ENCODE data around the gene RIN3. TPM values are rescaled to one million over a fixed set of nuclear protein-coding genes. Genes with fewer than 3 reads are reported as not detected.
"Not testable (repeated sequence)": the region's sequence is repeated elsewhere in the genome, so short reads cannot be mapped to it uniquely, and the experiment has no call there.

Gene RIN3
- polyA plus RNA-seq, 1 donor: 15.6 TPM

- Histone ChIP-seq H3K9me3 (ENCODE audit: control insufficient read depth, low read depth, low read length) (no peaks in the 10 kb centered on the region), H3K27ac (ENCODE audit: low read length) (no peak overlapping the region), H3K4me1 (ENCODE audit: control insufficient read depth, insufficient read depth, low read length) (no peaks in the 10 kb centered on the region), H3K4me3 (ENCODE audit: low read length) (no peak overlapping the region), H3K36me3 (ENCODE audit: control insufficient read depth, insufficient read depth, low read length) (peaks cover 17% of the 10 kb centered on the region), H3K27me3 (ENCODE audit: control insufficient read depth, insufficient read depth, low read length) (no peaks in the 10 kb centered on the region)
- WGBS (ENCODE audit: insufficient coverage, low lambda C conversion rate): 80% methylated on average over 1 of the region's 9 CpGs
- no peak for DNase-seq
Observed at GRCh38 chr14:92670643-92671366, 157.2 kb downstream of the RIN3 start.

DNA sequence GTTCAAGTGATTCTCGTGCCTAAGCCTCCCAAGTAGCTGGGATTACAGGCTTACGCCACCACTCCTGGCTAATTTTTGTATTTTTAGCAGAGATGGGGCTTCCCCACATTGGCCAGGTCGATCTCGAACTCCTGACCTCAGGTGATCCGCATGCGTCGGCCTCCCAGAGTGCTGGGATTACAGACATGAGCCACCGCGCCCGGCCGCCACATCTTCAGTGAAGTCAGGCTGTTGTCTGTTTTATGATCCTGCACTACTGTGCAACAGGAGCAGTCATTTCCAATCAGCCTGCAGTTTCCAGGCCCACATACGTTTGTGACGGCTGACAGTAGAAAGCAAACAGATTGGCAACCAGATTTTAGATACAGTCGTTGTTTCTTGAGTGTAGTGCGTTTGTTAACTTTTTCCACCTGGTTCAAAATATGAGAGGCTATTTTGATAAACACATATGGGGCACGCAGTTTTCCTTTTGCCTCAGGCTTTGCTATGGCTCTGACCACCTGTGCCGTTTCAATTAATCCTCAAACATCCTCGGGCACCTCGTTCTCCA, 160.1 kb downstream of the RIN3 start:
- no peaks in the 10 kb centered on the region for H3K4me1 ChIP-seq (ENCODE audit: control insufficient read depth, insufficient read depth, low read length)
- WGBS (ENCODE audit: insufficient coverage, low lambda C conversion rate): 75% methylated on average over 2 of the region's 19 CpGs
- H3K4me3 ChIP-seq (ENCODE audit: low read length): no peak overlapping the region
- H3K9me3 ChIP-seq (ENCODE audit: control insufficient read depth, low read depth, low read length): no peaks in the 10 kb centered on the region
- H3K27me3 ChIP-seq (ENCODE audit: control insufficient read depth, insufficient read depth, low read length): no peaks in the 10 kb centered on the region
- no peak overlapping the region for H3K27ac ChIP-seq (ENCODE audit: low read length)
- no peak for DNase-seq
- H3K36me3 ChIP-seq (ENCODE audit: control insufficient read depth, insufficient read depth, low read length): peaks cover 30% of the 10 kb centered on the region

DNA sequence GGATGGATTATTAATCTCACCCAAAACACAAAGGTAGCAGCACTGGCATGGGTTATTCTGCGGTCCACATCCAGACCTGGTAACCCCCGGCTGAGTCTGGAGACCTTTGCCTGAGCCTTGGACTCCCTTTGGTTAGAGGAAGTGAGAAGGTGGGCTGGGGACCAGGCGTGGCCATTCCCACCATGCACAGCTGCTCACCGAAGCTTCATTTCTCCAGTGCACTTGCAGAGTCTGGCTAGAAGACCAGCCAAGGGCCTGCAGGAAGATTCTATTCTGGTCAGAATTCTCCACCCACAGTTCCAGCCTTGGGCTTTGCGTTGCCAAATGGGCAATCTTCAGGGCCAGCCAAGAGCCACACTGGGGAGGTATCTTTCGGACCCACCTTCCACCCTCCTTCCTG, 161.8 kb downstream of the RIN3 start:
- Histone ChIP-seq H3K27me3 (ENCODE audit: control insufficient read depth, insufficient read depth, low read length) (no peaks in the 10 kb centered on the region), H3K36me3 (ENCODE audit: control insufficient read depth, insufficient read depth, low read length) (peaks cover 42% of the 10 kb centered on the region), H3K4me3 (ENCODE audit: low read length) (no peak overlapping the region), H3K9me3 (ENCODE audit: control insufficient read depth, low read depth, low read length) (no peaks in the 10 kb centered on the region), H3K27ac (ENCODE audit: low read length) (no peak overlapping the region), H3K4me1 (ENCODE audit: control insufficient read depth, insufficient read depth, low read length) (no peaks in the 10 kb centered on the region)
- DNase-seq: no peak
- no CpG with 5 or more reads among the region's 6 CpGs for WGBS (ENCODE audit: insufficient coverage, low lambda C conversion rate)

- peaks cover 5% of the 10 kb centered on the region for H3K4me1 ChIP-seq (ENCODE audit: control insufficient read depth, insufficient read depth, low read length)
- no peak overlapping the region for H3K4me3 ChIP-seq (ENCODE audit: low read length)
- WGBS (ENCODE audit: insufficient coverage, low lambda C conversion rate): no CpG with 5 or more reads among the region's 9 CpGs
- DNase-seq: no peak
- no peaks in the 10 kb centered on the region for H3K27me3 ChIP-seq (ENCODE audit: control insufficient read depth, insufficient read depth, low read length)
- H3K27ac ChIP-seq (ENCODE audit: low read length): no peak overlapping the region
- H3K9me3 ChIP-seq (ENCODE audit: control insufficient read depth, low read depth, low read length): no peaks in the 10 kb centered on the region
- peaks cover 42% of the 10 kb centered on the region for H3K36me3 ChIP-seq (ENCODE audit: control insufficient read depth, insufficient read depth, low read length)
Observed at GRCh38 chr14:92675976-92676375, 162.4 kb downstream of the RIN3 start.

DNA sequence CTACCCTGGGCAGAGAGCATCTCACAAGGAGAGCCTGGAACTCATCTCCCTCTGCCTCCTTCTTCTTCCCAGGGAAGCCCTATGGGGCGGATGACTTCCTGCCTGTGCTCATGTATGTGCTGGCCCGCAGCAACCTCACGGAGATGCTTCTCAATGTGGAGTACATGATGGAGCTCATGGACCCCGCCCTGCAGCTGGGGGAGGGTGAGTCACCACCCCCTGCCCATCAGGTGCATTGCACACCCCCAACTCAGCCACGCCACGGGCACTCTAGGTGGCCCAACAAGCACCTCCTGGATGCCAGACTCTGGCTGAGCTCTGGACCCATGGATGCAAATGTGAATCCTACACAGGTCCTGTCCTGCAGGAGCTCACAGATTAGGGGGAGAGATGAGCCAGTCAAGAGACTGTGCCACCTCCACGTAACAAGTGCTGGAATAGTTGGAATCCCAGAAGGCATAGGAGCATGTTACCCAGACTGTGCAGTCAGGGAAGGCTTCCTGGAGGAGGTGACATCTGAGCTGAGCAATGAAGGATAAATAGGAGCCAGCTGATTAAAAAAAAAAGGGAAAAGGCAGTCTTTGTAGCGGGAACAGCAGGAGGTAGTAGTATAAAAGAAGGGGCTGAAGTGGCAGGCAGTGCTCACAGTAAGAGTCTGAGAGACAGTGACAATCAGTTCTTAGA, 163.0 kb downstream of the RIN3 start:
- H3K27ac ChIP-seq (ENCODE audit: low read length): no peak overlapping the region
- no peak for DNase-seq
- peaks cover 42% of the 10 kb centered on the region for H3K36me3 ChIP-seq (ENCODE audit: control insufficient read depth, insufficient read depth, low read length)
- H3K27me3 ChIP-seq (ENCODE audit: control insufficient read depth, insufficient read depth, low read length): no peaks in the 10 kb centered on the region
- 83% methylated on average over 1 of the region's 8 CpGs for WGBS (ENCODE audit: insufficient coverage, low lambda C conversion rate)
- H3K9me3 ChIP-seq (ENCODE audit: control insufficient read depth, low read depth, low read length): no peaks in the 10 kb centered on the region
- H3K4me1 ChIP-seq (ENCODE audit: control insufficient read depth, insufficient read depth, low read length): peaks cover 6% of the 10 kb centered on the region
- H3K4me3 ChIP-seq (ENCODE audit: low read length): no peak overlapping the region

DNA sequence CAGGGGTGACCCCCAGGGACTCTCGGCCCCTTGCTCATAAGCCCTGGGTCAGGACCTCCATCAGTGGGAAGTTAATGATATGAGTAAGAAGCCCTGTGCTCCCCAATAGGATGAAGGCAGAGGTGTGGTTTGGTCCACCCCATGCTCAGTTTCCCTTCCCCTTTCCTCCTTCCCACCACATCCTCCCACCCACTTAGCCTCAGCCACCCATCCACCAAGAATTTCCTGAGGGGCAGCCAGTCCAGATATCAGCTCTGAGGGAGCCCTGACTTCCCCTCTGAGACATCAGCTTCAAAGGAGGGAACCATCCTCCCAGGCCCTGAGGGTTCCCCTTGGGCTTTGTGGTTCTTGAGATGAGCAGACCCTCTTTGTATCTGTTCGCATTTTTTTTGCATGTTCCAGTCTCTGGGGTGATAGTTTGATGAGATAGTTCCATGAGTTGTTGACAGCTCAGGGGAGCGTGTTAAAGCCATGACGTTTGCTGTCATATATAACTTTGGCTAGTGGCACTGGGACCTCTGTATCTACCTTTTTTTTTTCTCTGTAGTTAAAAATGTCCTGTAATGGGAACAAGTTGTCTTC, 163.6 kb downstream of the RIN3 start:
- Histone ChIP-seq H3K9me3 (ENCODE audit: control insufficient read depth, low read depth, low read length) (no peaks in the 10 kb centered on the region), H3K36me3 (ENCODE audit: control insufficient read depth, insufficient read depth, low read length) (peaks cover 42% of the 10 kb centered on the region), H3K4me3 (ENCODE audit: low read length) (no peak overlapping the region), H3K27me3 (ENCODE audit: control insufficient read depth, insufficient read depth, low read length) (no peaks in the 10 kb centered on the region), H3K27ac (ENCODE audit: low read length) (no peak overlapping the region), H3K4me1 (ENCODE audit: control insufficient read depth, insufficient read depth, low read length) (peaks cover 6% of the 10 kb centered on the region)
- no peak for DNase-seq
- no CpG with 5 or more reads among the region's 4 CpGs for WGBS (ENCODE audit: insufficient coverage, low lambda C conversion rate)

- Histone ChIP-seq H3K27ac (ENCODE audit: low read length) (no peak overlapping the region), H3K4me1 (ENCODE audit: control insufficient read depth, insufficient read depth, low read length) (peaks cover 6% of the 10 kb centered on the region), H3K4me3 (ENCODE audit: low read length) (no peak overlapping the region), H3K27me3 (ENCODE audit: control insufficient read depth, insufficient read depth, low read length) (no peaks in the 10 kb centered on the region), H3K36me3 (ENCODE audit: control insufficient read depth, insufficient read depth, low read length) (peaks cover 44% of the 10 kb centered on the region), H3K9me3 (ENCODE audit: control insufficient read depth, low read depth, low read length) (no peaks in the 10 kb centered on the region)
- DNase-seq: no peak
- 86% methylated on average over 2 of the region's 2 CpGs for WGBS (ENCODE audit: insufficient coverage, low lambda C conversion rate)
Observed at GRCh38 chr14:92677955-92678354, 164.4 kb downstream of the RIN3 start.

DNA sequence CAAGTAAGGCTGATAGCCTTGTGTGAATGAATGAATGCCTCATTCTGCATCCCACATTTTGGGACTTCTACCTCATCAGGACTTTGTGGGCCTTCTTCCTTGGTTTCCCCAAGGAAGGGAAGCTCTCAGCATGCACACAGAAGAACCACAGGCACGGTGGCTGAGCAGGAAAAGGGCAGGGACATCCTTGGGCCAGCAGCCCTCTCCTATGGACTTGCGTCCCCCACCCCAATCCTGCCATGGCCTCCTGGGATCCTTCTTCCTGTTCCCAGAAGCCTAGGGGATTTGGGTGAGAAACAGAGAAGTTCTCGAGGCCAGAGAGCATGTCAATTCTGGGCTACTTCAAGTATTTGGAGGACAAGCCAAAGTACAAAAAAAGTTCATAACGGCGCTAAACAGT, 165.2 kb downstream of the RIN3 start:
- no peaks in the 10 kb centered on the region for H3K9me3 ChIP-seq (ENCODE audit: control insufficient read depth, low read depth, low read length)
- 50% methylated on average over 2 of the region's 5 CpGs for WGBS (ENCODE audit: insufficient coverage, low lambda C conversion rate)
- no peak for DNase-seq
- no peaks in the 10 kb centered on the region for H3K27me3 ChIP-seq (ENCODE audit: control insufficient read depth, insufficient read depth, low read length)
- no peak overlapping the region for H3K27ac ChIP-seq (ENCODE audit: low read length)
- H3K36me3 ChIP-seq (ENCODE audit: control insufficient read depth, insufficient read depth, low read length): peaks cover 42% of the 10 kb centered on the region
- H3K4me3 ChIP-seq (ENCODE audit: low read length): no peak overlapping the region
- peaks cover 6% of the 10 kb centered on the region for H3K4me1 ChIP-seq (ENCODE audit: control insufficient read depth, insufficient read depth, low read length)

DNA sequence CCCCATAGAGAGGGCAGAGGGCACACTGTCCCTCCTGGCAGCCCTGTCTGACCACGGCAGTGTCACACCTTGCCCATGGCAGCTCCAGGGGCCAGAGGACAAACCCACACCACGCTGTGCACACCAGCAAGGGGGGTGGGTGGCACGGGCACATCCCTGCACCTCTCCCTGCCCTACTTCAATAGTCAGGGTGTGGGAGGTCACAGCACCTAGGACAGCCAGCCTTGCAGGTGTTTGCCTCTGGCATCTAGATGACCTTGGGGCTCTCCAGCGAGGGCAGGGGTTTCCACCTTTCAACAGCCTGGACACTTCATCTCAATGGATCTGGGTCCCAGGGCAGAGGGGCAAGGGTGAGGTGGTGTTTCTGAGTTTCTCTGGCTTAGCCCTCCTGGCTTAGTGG, 165.7 kb downstream of the RIN3 start:
- no CpG with 5 or more reads among the region's 4 CpGs for WGBS (ENCODE audit: insufficient coverage, low lambda C conversion rate)
- H3K36me3 ChIP-seq (ENCODE audit: control insufficient read depth, insufficient read depth, low read length): peaks cover 39% of the 10 kb centered on the region
- peaks cover 6% of the 10 kb centered on the region for H3K4me1 ChIP-seq (ENCODE audit: control insufficient read depth, insufficient read depth, low read length)
- no peak overlapping the region for H3K4me3 ChIP-seq (ENCODE audit: low read length)
- H3K27ac ChIP-seq (ENCODE audit: low read length): no peak overlapping the region
- no peaks in the 10 kb centered on the region for H3K27me3 ChIP-seq (ENCODE audit: control insufficient read depth, insufficient read depth, low read length)
- no peaks in the 10 kb centered on the region for H3K9me3 ChIP-seq (ENCODE audit: control insufficient read depth, low read depth, low read length)
- no peak for DNase-seq

GRCh38 chr14:92680330-92680729, 166.7 kb downstream of the RIN3 start:
- not testable (repeated sequence) for H3K27me3 ChIP-seq (ENCODE audit: control insufficient read depth, insufficient read depth, low read length); H3K4me1 ChIP-seq (ENCODE audit: control insufficient read depth, insufficient read depth, low read length); H3K9me3 ChIP-seq (ENCODE audit: control insufficient read depth, low read depth, low read length); H3K27ac ChIP-seq (ENCODE audit: low read length); DNase-seq; H3K4me3 ChIP-seq (ENCODE audit: low read length)
- peaks cover 42% of the 10 kb centered on the region for H3K36me3 ChIP-seq (ENCODE audit: control insufficient read depth, insufficient read depth, low read length)
- no CpG with 5 or more reads among the region's 4 CpGs for WGBS (ENCODE audit: insufficient coverage, low lambda C conversion rate)
